ENCODE data around the gene LRCOL1.

GRCh38 chr12:132617822-132618682 is 7.7 kb upstream of the LRCOL1 start:
- TF ChIP-seq, protein P1, sequence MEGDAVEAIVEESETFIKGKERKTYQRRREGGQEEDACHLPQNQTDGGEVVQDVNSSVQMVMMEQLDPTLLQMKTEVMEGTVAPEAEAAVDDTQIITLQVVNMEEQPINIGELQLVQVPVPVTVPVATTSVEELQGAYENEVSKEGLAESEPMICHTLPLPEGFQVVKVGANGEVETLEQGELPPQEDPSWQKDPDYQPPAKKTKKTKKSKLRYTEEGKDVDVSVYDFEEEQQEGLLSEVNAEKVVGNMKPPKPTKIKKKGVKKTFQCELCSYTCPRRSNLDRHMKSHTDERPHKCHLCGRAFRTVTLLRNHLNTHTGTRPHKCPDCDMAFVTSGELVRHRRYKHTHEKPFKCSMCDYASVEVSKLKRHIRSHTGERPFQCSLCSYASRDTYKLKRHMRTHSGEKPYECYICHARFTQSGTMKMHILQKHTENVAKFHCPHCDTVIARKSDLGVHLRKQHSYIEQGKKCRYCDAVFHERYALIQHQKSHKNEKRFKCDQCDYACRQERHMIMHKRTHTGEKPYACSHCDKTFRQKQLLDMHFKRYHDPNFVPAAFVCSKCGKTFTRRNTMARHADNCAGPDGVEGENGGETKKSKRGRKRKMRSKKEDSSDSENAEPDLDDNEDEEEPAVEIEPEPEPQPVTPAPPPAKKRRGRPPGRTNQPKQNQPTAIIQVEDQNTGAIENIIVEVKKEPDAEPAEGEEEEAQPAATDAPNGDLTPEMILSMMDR (IDR thresholded peaks at IDR 0.05) = no peak
- TF ChIP-seq POLR2A (IDR thresholded peaks at IDR 0.05) (no peak), POLR2AphosphoS5 (IDR thresholded peaks at IDR 0.05) (no peak)

Data from prostate gland (tissue), 2 donors.